K562 (cell line): ENCODE data around the gene C5orf47. TPM values are rescaled to one million over a fixed set of nuclear protein-coding genes. Genes with fewer than 3 reads are reported as not detected.

Source experiments
- ATAC-seq: fragments of 200-7000 bp; cut with Tn5 transposase; 3 replicates; pipeline ENCODE4 v1.9.1; 2020; ENCODE audit warnings: moderate library complexity
- BruUV-seq: library from RNA; stranded (reverse); fragments of 400-500 nt; replicated peaks from 2 replicates; lab custom pipeline; 2021; lab: Mats Ljungman, UMichigan
- CTCF ChIA-PET: fragments of 300-600 bp; formaldehyde crosslinking; extraction: SDS; loops from one replicate; lab custom pipeline; 2021; ENCODE audit warnings: low intra/inter-chr PET ratio; lab: Yijun Ruan, JAX
- POLR2A ChIA-PET: fragments of 300-600, 350-650 bp; sonication (Branson Sonifier 250); formaldehyde crosslinking; extraction: SDS; loops from one replicate; lab custom pipeline; 2021; ENCODE audit warnings: antibody characterized with exemption, inconsistent platforms; lab: Yijun Ruan, JAX
- DNase-seq, 4 experiments: peaks; one replicate each; pipeline versions ENCODE4 v3.0.0 to v3.0.0-alpha.2; 2011 to 2018; ENCODE audit warnings: low spot score in 3 of 4, mixed read lengths in 3 of 4; ENCODE audit errors: extremely low read depth in 1 of 4
- FAIRE-seq: peaks from 2 replicates; lab custom pipeline; 2011; peaks lifted over from hg19 to GRCh38; lab: Jason Lieb, UNC
- H2AFZ ChIP-seq: 2 replicates; pipeline ENCODE4 v1.6.0; 2011; ENCODE audit warnings: low read depth, low read length, control low read depth, inconsistent platforms
- H3K27ac ChIP-seq: fragments of 200-600 bp; 3 replicates; pipeline ENCODE4 v1.8.0; 2011; ENCODE audit warnings: low read depth, mild to moderate bottlenecking, control low read depth, inconsistent platforms, low read length, moderate library complexity, mixed read lengths; ENCODE audit errors: extremely low read depth
- H3K27me3 ChIP-seq, 2 experiments: fragments of 300-600 bp in 1 of 2; 2 replicates in 1 of 2; 3 replicates in 1 of 2; pipeline versions ENCODE4 v1.6.0 to v1.8.0; 2011; ENCODE audit warnings: inconsistent platforms in 2 of 2, low read length in 2 of 2, mild to moderate bottlenecking in 1 of 2, mixed read lengths in 1 of 2, moderate library complexity in 1 of 2; ENCODE audit not compliant: control insufficient read depth in 2 of 2, insufficient read depth in 2 of 2
- H3K36me3 ChIP-seq: fragments of 300-600 bp; 3 replicates; pipeline ENCODE4 v1.8.0; 2011; ENCODE audit warnings: mild to moderate bottlenecking, low read length, inconsistent platforms; ENCODE audit not compliant: control insufficient read depth, insufficient read depth
- H3K4me1 ChIP-seq, 2 experiments: fragments of 200-600 bp in 1 of 2; replicated peaks in 1 of 2; 2 replicates in 1 of 2; 3 replicates in 1 of 2; pipeline versions ENCODE4 v1.5.1 to v1.8.0; 2011; ENCODE audit warnings: inconsistent platforms in 2 of 2, low read length in 2 of 2, mild to moderate bottlenecking in 1 of 2, mixed read lengths in 1 of 2, moderate library complexity in 1 of 2; ENCODE audit not compliant: control insufficient read depth in 2 of 2, insufficient read depth in 2 of 2
- H3K4me2 ChIP-seq: 2 replicates; pipeline ENCODE4 v1.6.1; 2011; ENCODE audit warnings: low read length, control low read depth, inconsistent platforms, mixed read lengths; ENCODE audit not compliant: insufficient read depth
- H3K4me3 ChIP-seq: fragments of 200-600 bp; sonication (generic), shearing (Covaris generic); 2 replicates; pipeline ENCODE4 v1.5.1; 2016; ENCODE audit warnings: control low read depth, inconsistent platforms
- H3K79me2 ChIP-seq: fragments of 200-600 bp; 3 replicates; pipeline ENCODE4 v1.8.0; 2011; ENCODE audit warnings: low read length, inconsistent platforms; ENCODE audit not compliant: control insufficient read depth, insufficient read depth
- H3K9ac ChIP-seq, 2 experiments: 2 replicates each; pipeline versions ENCODE4 v1.6.0 to v1.6.1; 2011; ENCODE audit warnings: low read depth in 2 of 2, low read length in 2 of 2, control low read depth in 1 of 2, inconsistent platforms in 1 of 2, mild to moderate bottlenecking in 1 of 2, mixed read lengths in 1 of 2; ENCODE audit not compliant: insufficient read depth in 1 of 2
- H3K9me1 ChIP-seq: one replicate; pipeline ENCODE4 v1.6.0; 2011; ENCODE audit warnings: inconsistent platforms, mild to moderate bottlenecking, low read length, moderate library complexity; ENCODE audit not compliant: control insufficient read depth, insufficient read depth
- H3K9me3 ChIP-seq: replicated peaks from 2 replicates; pipeline ENCODE4 v1.5.1; 2011; ENCODE audit warnings: low read depth, low read length, inconsistent platforms; ENCODE audit not compliant: control insufficient read depth, insufficient read depth
- H4K20me1 ChIP-seq: replicated peaks from 2 replicates; pipeline ENCODE4 v1.6.1; 2011; ENCODE audit warnings: low read length, inconsistent platforms, mixed read lengths; ENCODE audit not compliant: control insufficient read depth, insufficient read depth
- DIDO1 ChIP-seq: fragments of 450-650 bp; IDR thresholded peaks from 2 replicates; pipeline ENCODE4 v1.6.1; 2016; ENCODE audit warnings: low read depth, missing biosample characterization, missing genetic modification characterization
- ELF2 ChIP-seq: fragments of 250-450 bp; sonication (Bioruptor Pico); IDR thresholded peaks from 2 replicates; pipeline ENCODE4 v1.5.0; 2021; ENCODE audit warnings: mild to moderate bottlenecking
- L3MBTL2 ChIP-seq: fragments of 450-650 bp; IDR thresholded peaks from 2 replicates; pipeline ENCODE4 v1.6.1; 2016; ENCODE audit warnings: mild to moderate bottlenecking, moderate library complexity
- NFATC3 ChIP-seq: fragments of 450-650 bp; IDR thresholded peaks from 2 replicates; pipeline ENCODE4 v1.6.1; 2017; ENCODE audit warnings: mild to moderate bottlenecking
- RB1 ChIP-seq: fragments of 450-650 bp; IDR thresholded peaks from 2 replicates; pipeline ENCODE4 v1.6.1; 2017; ENCODE audit warnings: low read depth, mild to moderate bottlenecking
- RBFOX2 ChIP-seq: fragments of 200-400 bp; formaldehyde crosslinking; IDR thresholded peaks from 2 replicates; pipeline ENCODE4 v1.6.1; 2017; ENCODE audit warnings: low read depth, mild to moderate bottlenecking, low read length, moderate library complexity
- XRCC5 ChIP-seq: fragments of 200-400 bp; formaldehyde crosslinking; IDR thresholded peaks from 2 replicates; pipeline ENCODE4 v1.6.1; 2017; ENCODE audit warnings: low read depth, mild to moderate bottlenecking, low read length
- ZNF184 ChIP-seq: sonication (generic); formaldehyde crosslinking; IDR thresholded peaks from 2 replicates; pipeline ENCODE4 v1.5.0; 2020; ENCODE audit warnings: missing genetic modification reagents
- ZNF354B ChIP-seq: fragments of 250-450 bp; sonication (Bioruptor Pico); IDR thresholded peaks from 2 replicates; pipeline ENCODE4 v1.4.0; 2020
- ZNF408 ChIP-seq: fragments of 250-450 bp; sonication (Bioruptor Pico); IDR thresholded peaks from 2 replicates; pipeline ENCODE4 v1.4.0; 2020; ENCODE audit warnings: low read depth, mild to moderate bottlenecking, moderate library complexity
- WGBS: fragments of 100-300 bp; shearing (Covaris generic); methylation state at CpG from one replicate; pipeline ENCODE4 v1.1.6; 2016; ENCODE audit warnings: low coverage, mixed read lengths; ENCODE audit not compliant: insufficient coverage; ENCODE audit errors: missing lambda C conversion rate; 5-methylcytosine and 5-hydroxymethylcytosine counted together
- in situ Hi-C: fragments of 300-500 bp; cut with MboI; formaldehyde crosslinking; loops from 4 replicates; pipeline ENCODE4 v1.15.0; 2018; ENCODE audit warnings: inconsistent platforms, mixed read lengths
- intact Hi-C: fragments of 100-400 bp; cut with micrococcal nuclease; formaldehyde crosslinking; loops from 2 replicates; pipeline ENCODE4 v1.14.2; 2022
- polyA plus RNA-seq, 8 experiments: library from polyadenylated mRNA; depleted of rRNA in 4 of 8; stranded (reverse) in 5 of 8; unstranded in 3 of 8; fragments of >200 nt; fragmentation: Nextera tagmentation in 2 of 8; fragmentation: Illumina TruSeq in 1 of 8; extraction: Ambion mirVana in 2 of 8; extraction: Trizol in 1 of 8; gene quantifications; 2 replicates each; pipeline versions ENCODE4 v1.2.1 to v1.2.3, GENCODE V29; 2011 to 2014; ENCODE audit warnings: inconsistent platforms in 1 of 8, missing spikeins in 1 of 8
- total RNA-seq, 7 experiments: library from RNA; depleted of rRNA in 6 of 7; stranded (reverse); fragments of >200 nt in 6 of 7; fragmentation: Illumina TruSeq in 2 of 7; extraction: Trizol in 2 of 7; gene quantifications; 2 replicates each; pipeline versions ENCODE4 v1.2.1 to v1.2.3, GENCODE V29; 2011 to 2021; ENCODE audit warnings: low replicate concordance in 1 of 7
- TF ChIP-seq, protein P1 (sequence below): fragments of 250-450 bp; sonication (Bioruptor Pico); IDR thresholded peaks from 2 replicates; pipeline ENCODE4 v1.4.0; 2020; ENCODE audit warnings: mild to moderate bottlenecking

Gene C5orf47
- total and polyA plus RNA-seq, 9 of the 15 experiments (the other 6 are each of a cell fraction or from before 2014, with no cell fraction given): 0.08 TPM; not detected in 8

GRCh38 chr5:173972607-173972924 lies 16.4 kb upstream of the C5orf47 start:
- Histone ChIP-seq H3K9me3 (no peaks in the 10 kb centered on the region), H4K20me1 (no peaks in the 10 kb centered on the region), H3K79me2 (no peaks in the 10 kb centered on the region), H3K27ac (no peak overlapping the region), H3K4me3 (no peak overlapping the region), H3K4me2 (0 out of 2 replicates have a peak overlapping the region, but pooled peaks have one; percentile 88), H3K36me3 (no peaks in the 10 kb centered on the region), H3K9ac (no peak overlapping the region), H3K27me3 (no peaks in the 10 kb centered on the region)
- BruUV-seq: no TSS peak
- FAIRE-seq: no peak
- intact Hi-C loops: loop anchor here (2.0 to 5.0 kb wide), 3 partner anchors 88 to 186 kb away; no protein-coding TSS in a partner anchor
- no peak for TF ChIP-seq L3MBTL2
- TF ChIP-seq XRCC5: 0 out of 2 replicates have a peak, but pooled peaks have one; percentile 3
- no peak for TF ChIP-seq ELF2
- TF ChIP-seq, all 486 proteins: peak for 1
- no peak for DNase-seq
- peaks cover 28 to 39% of the 10 kb centered on the region in 2 experiments for H3K4me1 ChIP-seq
- H2AFZ ChIP-seq: peak overlapping the region; percentile 98
- WGBS: 90% methylated on average over 4 of the region's 6 CpGs
- H3K9me1 ChIP-seq: no peaks in the 10 kb centered on the region
- POLR2A ChIA-PET: no interaction called here
- ATAC-seq: no peak
- in situ Hi-C loops: no loop called here
- CTCF ChIA-PET: interaction anchor here (0.6 to 5.4 kb wide), 3 partner anchors 348 to 590 kb away, joined by 3 to 66 read pairs (median 4); partner anchors contain the start of gene BOD1

DNA sequence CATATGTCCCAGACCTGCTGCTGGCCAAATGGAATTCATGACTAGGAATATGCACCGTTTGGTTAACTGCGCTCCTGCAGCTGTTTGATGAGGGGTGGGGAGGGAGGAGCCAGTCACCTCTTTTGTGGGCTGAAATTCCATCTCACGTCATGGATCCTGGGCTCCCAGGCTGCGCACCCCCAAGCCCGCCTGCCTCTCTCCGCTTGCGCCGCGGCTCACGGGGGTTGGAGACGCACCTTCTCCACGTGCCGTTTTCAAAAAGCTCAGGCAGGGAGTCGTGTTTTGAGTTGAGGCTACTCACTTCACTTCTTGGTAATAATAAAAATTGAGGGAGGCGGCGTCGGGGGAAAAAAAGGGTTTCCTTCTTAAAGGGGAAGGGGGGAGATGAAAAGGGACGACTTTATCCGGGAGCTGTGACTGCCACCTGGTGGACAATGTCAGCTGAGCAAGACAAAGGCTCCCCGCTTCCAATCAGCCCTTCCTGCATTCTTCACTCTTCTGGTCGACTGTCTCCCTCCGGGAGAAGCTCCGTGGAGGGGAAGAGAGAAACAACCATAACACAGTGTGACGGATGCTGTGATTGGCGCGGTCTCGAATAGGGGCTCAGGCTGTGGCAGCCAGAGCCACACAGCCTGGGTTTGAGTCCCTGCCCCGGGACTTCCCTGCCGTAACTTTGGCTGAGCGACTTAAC lies 15.9 kb upstream of the C5orf47 start:
- intact Hi-C loops: loop anchor here (1.0 to 5.0 kb wide), 4 partner anchors 88 to 354 kb away; no protein-coding TSS in a partner anchor
- no peak for TF ChIP-seq ZNF354B
- peak; percentile 23; the same call in 1 of the 2 replicates for TF ChIP-seq RBFOX2
- no peak for TF ChIP-seq NFATC3
- no peak for TF ChIP-seq ZNF184 (CRISPR knock-in tag)
- TF ChIP-seq, protein P1, sequence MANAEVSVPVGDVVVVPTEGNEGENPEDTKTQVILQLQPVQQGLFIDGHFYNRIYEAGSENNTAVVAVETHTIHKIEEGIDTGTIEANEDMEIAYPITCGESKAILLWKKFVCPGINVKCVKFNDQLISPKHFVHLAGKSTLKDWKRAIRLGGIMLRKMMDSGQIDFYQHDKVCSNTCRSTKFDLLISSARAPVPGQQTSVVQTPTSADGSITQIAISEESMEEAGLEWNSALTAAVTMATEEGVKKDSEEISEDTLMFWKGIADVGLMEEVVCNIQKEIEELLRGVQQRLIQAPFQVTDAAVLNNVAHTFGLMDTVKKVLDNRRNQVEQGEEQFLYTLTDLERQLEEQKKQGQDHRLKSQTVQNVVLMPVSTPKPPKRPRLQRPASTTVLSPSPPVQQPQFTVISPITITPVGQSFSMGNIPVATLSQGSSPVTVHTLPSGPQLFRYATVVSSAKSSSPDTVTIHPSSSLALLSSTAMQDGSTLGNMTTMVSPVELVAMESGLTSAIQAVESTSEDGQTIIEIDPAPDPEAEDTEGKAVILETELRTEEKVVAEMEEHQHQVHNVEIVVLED (CRISPR knock-in tag): no peak
- peak; percentile 30; the same call in 1 of the 2 replicates for TF ChIP-seq RB1
- no peak for TF ChIP-seq ZNF408 (CRISPR knock-in tag)
- no peak for TF ChIP-seq DIDO1 (tag)

More for the DNA sequence above, 15.9 kb upstream of the C5orf47 start:
- DNase-seq (peak; percentile 81 to 89 (median 82)), ATAC-seq (peak; percentile 82), FAIRE-seq (peak; percentile 92)
- BruUV-seq: no TSS peak
- in situ Hi-C loops: no loop called here
- Histone ChIP-seq H3K9me1 (no peaks in the 10 kb centered on the region), H3K36me3 (no peaks in the 10 kb centered on the region), H2AFZ (peak overlapping the region; percentile 98), H3K4me2 (peak overlapping the region; percentile 88), H3K4me1 (peaks cover 28 to 39% of the 10 kb centered on the region in 2 experiments), H4K20me1 (no peaks in the 10 kb centered on the region), H3K9ac (peak overlapping the region; percentile 59 to 81), H3K79me2 (no peaks in the 10 kb centered on the region), H3K4me3 (peak overlapping the region; percentile 36), H3K9me3 (no peaks in the 10 kb centered on the region), H3K27ac (no peak overlapping the region; the same call in 1 of the 3 replicates), H3K27me3 (peaks cover 0 to under 1% of the 10 kb centered on the region in 2 experiments; a peak in 1 of 5 replicates)
- ChIA-PET CTCF (interaction anchor here (0.6 to 5.4 kb wide), 7 partner anchors 348 to 591 kb away, joined by 3 to 66 read pairs (median 4); partner anchors contain the start of gene BOD1), POLR2A (interaction anchor here (0.7 kb wide), 1 partner anchor 267 kb away, joined by 3 read pairs; no protein-coding TSS in a partner anchor)
- WGBS: 33% methylated on average over 28 of the region's 30 CpGs
